IPS DF 6.9 (cell line): ENCODE data around the gene WDR41.

ENCODE experiments used
- DNase-seq: peaks from one replicate; pipeline ENCODE4 v3.0.0-alpha.2; 2013; ENCODE audit warnings: low read depth, low spot score
- H3K27ac ChIP-seq: one replicate; pipeline ENCODE4 v1.5.1; 2013; ENCODE audit warnings: low read length, control low read depth
- H3K27me3 ChIP-seq: 2 replicates; pipeline ENCODE4 v1.6.1; 2013; ENCODE audit warnings: mild to moderate bottlenecking, low read length; ENCODE audit not compliant: control insufficient read depth, insufficient read depth
- H3K36me3 ChIP-seq: 2 replicates; pipeline ENCODE4 v1.6.1; 2013; ENCODE audit warnings: low read length; ENCODE audit not compliant: control insufficient read depth, insufficient read depth
- H3K4me1 ChIP-seq: 2 replicates; pipeline ENCODE4 v1.6.1; 2013; ENCODE audit warnings: low read length; ENCODE audit not compliant: control insufficient read depth, insufficient read depth
- H3K4me3 ChIP-seq: 2 replicates; pipeline ENCODE4 v1.5.1; 2013; ENCODE audit warnings: mild to moderate bottlenecking, low read length
- H3K9me3 ChIP-seq: 2 replicates; pipeline ENCODE4 v1.6.1; 2013; ENCODE audit warnings: low read length, inconsistent platforms; ENCODE audit not compliant: control insufficient read depth, insufficient read depth
- WGBS: extraction: QIAGEN DNeasy Blood & Tissue Kit; methylation state at CpG from one replicate; pipeline ENCODE4 v1.1.7; 2013; ENCODE audit warnings: mixed read lengths, missing lambda C conversion rate; ENCODE audit not compliant: insufficient read length, insufficient coverage; 5-methylcytosine and 5-hydroxymethylcytosine counted together

The WDR41 gene

GRCh38 chr5:77409870-77410621 is 82.1 kb downstream of the WDR41 start:
- Histone ChIP-seq H3K4me3 (no peak overlapping the region), H3K27me3 (no peaks in the 10 kb centered on the region), H3K27ac (no peak overlapping the region), H3K4me1 (no peaks in the 10 kb centered on the region), H3K9me3 (no peaks in the 10 kb centered on the region), H3K36me3 (no peaks in the 10 kb centered on the region)
- no CpG with 5 or more reads among the region's 10 CpGs for whole genome bisulfite sequencing
- no peak for DNase-seq

- no peaks in the 10 kb centered on the region for H3K27me3 ChIP-seq
- no peak for DNase-seq
- H3K27ac ChIP-seq: no peak overlapping the region
- no peak overlapping the region for H3K4me3 ChIP-seq
- H3K36me3 ChIP-seq: no peaks in the 10 kb centered on the region
- no CpG with 5 or more reads among the region's 10 CpGs for WGBS
- H3K4me1 ChIP-seq: no peaks in the 10 kb centered on the region
- H3K9me3 ChIP-seq: no peaks in the 10 kb centered on the region
These were observed 85.0 kb downstream of the WDR41 start for GRCh38 chr5:77407152-77407551.

- H3K9me3 ChIP-seq: no peaks in the 10 kb centered on the region
- WGBS: no CpG with 5 or more reads among the region's 6 CpGs
- H3K27me3 ChIP-seq: no peaks in the 10 kb centered on the region
- no peaks in the 10 kb centered on the region for H3K36me3 ChIP-seq
- H3K4me3 ChIP-seq: no peak overlapping the region
- no peak for DNase-seq
- no peak overlapping the region for H3K27ac ChIP-seq
- H3K4me1 ChIP-seq: no peaks in the 10 kb centered on the region
These were observed 89.3 kb downstream of the WDR41 start for GRCh38 chr5:77402796-77403195.

GRCh38 chr5:77400645-77401044 is 91.5 kb downstream of the WDR41 start:
- Histone ChIP-seq H3K27me3 (no peaks in the 10 kb centered on the region), H3K4me1 (no peaks in the 10 kb centered on the region), H3K27ac (no peak overlapping the region), H3K36me3 (no peaks in the 10 kb centered on the region), H3K4me3 (no peak overlapping the region), H3K9me3 (no peaks in the 10 kb centered on the region)
- no CpG with 5 or more reads among the region's 1 CpG for WGBS
- DNase-seq: no peak

GRCh38 chr5:77398896-77399295 is 93.2 kb downstream of the WDR41 start:
- H3K27me3 ChIP-seq: no peaks in the 10 kb centered on the region
- no peaks in the 10 kb centered on the region for H3K4me1 ChIP-seq
- no peaks in the 10 kb centered on the region for H3K36me3 ChIP-seq
- no CpG with 5 or more reads among the region's 8 CpGs for WGBS
- H3K4me3 ChIP-seq: no peak overlapping the region
- DNase-seq: no peak
- H3K27ac ChIP-seq: no peak overlapping the region
- H3K9me3 ChIP-seq: no peaks in the 10 kb centered on the region

GRCh38 chr5:77398458-77398857 is 93.7 kb downstream of the WDR41 start:
- Histone ChIP-seq H3K4me1 (no peaks in the 10 kb centered on the region), H3K9me3 (no peaks in the 10 kb centered on the region), H3K4me3 (no peak overlapping the region), H3K27ac (no peak overlapping the region), H3K27me3 (no peaks in the 10 kb centered on the region), H3K36me3 (no peaks in the 10 kb centered on the region)
- WGBS: no CpG with 5 or more reads among the region's 13 CpGs
- no peak for DNase-seq

- H3K4me3 ChIP-seq: no peak overlapping the region
- H3K4me1 ChIP-seq: no peaks in the 10 kb centered on the region
- no CpG with 5 or more reads among the region's 5 CpGs for WGBS
- no peak overlapping the region for H3K27ac ChIP-seq
- no peak for DNase-seq
- no peaks in the 10 kb centered on the region for H3K36me3 ChIP-seq
- H3K9me3 ChIP-seq: no peaks in the 10 kb centered on the region
- no peaks in the 10 kb centered on the region for H3K27me3 ChIP-seq
These were observed 94.3 kb downstream of the WDR41 start for GRCh38 chr5:77397686-77398292.

- Histone ChIP-seq H3K4me1 (no peaks in the 10 kb centered on the region), H3K9me3 (no peaks in the 10 kb centered on the region), H3K27me3 (no peaks in the 10 kb centered on the region), H3K36me3 (no peaks in the 10 kb centered on the region), H3K27ac (no peak overlapping the region), H3K4me3 (no peak overlapping the region)
- no CpG with 5 or more reads among the region's 1 CpG for WGBS
- DNase-seq: no peak
These were observed 96.1 kb downstream of the WDR41 start for GRCh38 chr5:77396017-77396416.

- no peak for DNase-seq
- WGBS: no CpG with 5 or more reads among the region's 3 CpGs
- no peaks in the 10 kb centered on the region for H3K4me1 ChIP-seq
- H3K36me3 ChIP-seq: no peaks in the 10 kb centered on the region
- no peak overlapping the region for H3K27ac ChIP-seq
- no peaks in the 10 kb centered on the region for H3K27me3 ChIP-seq
- no peaks in the 10 kb centered on the region for H3K9me3 ChIP-seq
- H3K4me3 ChIP-seq: no peak overlapping the region
These were observed 97.9 kb downstream of the WDR41 start for GRCh38 chr5:77394064-77394715.

- Histone ChIP-seq H3K9me3 (no peaks in the 10 kb centered on the region), H3K27me3 (no peaks in the 10 kb centered on the region), H3K27ac (no peak overlapping the region), H3K4me1 (no peaks in the 10 kb centered on the region), H3K4me3 (no peak overlapping the region), H3K36me3 (no peaks in the 10 kb centered on the region)
- DNase-seq: no peak
- WGBS: no CpG with 5 or more reads among the region's 10 CpGs
These were observed 100.8 kb downstream of the WDR41 start for GRCh38 chr5:77391240-77391765.
